Immature natural killer cell (primary cell): Measurements from ENCODE around the gene PCDHB7. TPM values are rescaled to one million over a fixed set of nuclear protein-coding genes. Genes with fewer than 3 reads are reported as not detected.
A peak's percentile ranks its signal among the peaks of the same experiment; 100 is the strongest.
"Not testable (repeated sequence)": the region's sequence is repeated elsewhere in the genome, so short reads cannot be mapped to it uniquely, and the experiment has no call there.

Experiments used
- DNase-seq, 3 donors: peaks; one replicate each; pipeline ENCODE4 v3.0.0; 2022; ENCODE audit warnings: mixed read lengths in 1 of 3
- H3K27ac Mint-ChIP-seq, 6 donors: one replicate each; pipeline ENCODE4 v1.8.0; 2020; ENCODE audit warnings: mixed read lengths in 6 of 6, mild to moderate bottlenecking in 5 of 6, inconsistent platforms in 4 of 6, moderate library complexity in 3 of 6
- H3K27me3 Mint-ChIP-seq, 3 donors: one replicate each; pipeline ENCODE4 v1.8.0; 2020 to 2021; ENCODE audit warnings: low read depth in 3 of 3, mild to moderate bottlenecking in 3 of 3, mixed read lengths in 3 of 3, moderate library complexity in 3 of 3, inconsistent platforms in 1 of 3
- H3K36me3 Mint-ChIP-seq, 3 donors: one replicate each; pipeline ENCODE4 v1.8.0; 2020; ENCODE audit warnings: mixed read lengths in 3 of 3, inconsistent platforms in 2 of 3, mild to moderate bottlenecking in 2 of 3
- H3K4me1 Mint-ChIP-seq, 2 donors: one replicate each; pipeline ENCODE4 v1.8.0; 2020; ENCODE audit warnings: inconsistent platforms in 2 of 2, mild to moderate bottlenecking in 2 of 2, mixed read lengths in 2 of 2, moderate library complexity in 1 of 2
- H3K4me3 Mint-ChIP-seq, 5 donors: one replicate each; pipeline ENCODE4 v1.8.0; 2020; ENCODE audit warnings: mild to moderate bottlenecking in 5 of 5, mixed read lengths in 5 of 5, inconsistent platforms in 3 of 5, moderate library complexity in 3 of 5
- H3K9me3 Mint-ChIP-seq, 6 donors: one replicate each; pipeline ENCODE4 v1.8.0; 2020; ENCODE audit warnings: mild to moderate bottlenecking in 6 of 6, mixed read lengths in 6 of 6, inconsistent platforms in 4 of 6, moderate library complexity in 3 of 6
- polyA plus RNA-seq, 3 donors: library from polyadenylated mRNA; unstranded; fragments of 300-500 nt; fragmentation: Illumina TruSeq; gene quantifications; one replicate each; pipeline ENCODE4 v1.2.3, GENCODE V29; 2021

The PCDHB7 gene
- polyA plus RNA-seq, 3 donors from 2014 or later = not detected

GRCh38 chr5:141188682-141189081 is 16.2 kb downstream of the PCDHB7 start:
- H3K36me3 Mint-ChIP-seq = peaks cover 3 to 13% (median 4%) of the 10 kb centered on the region in 3 donors
- peak overlapping the region in 1 of 5 donors; percentile 2 for H3K4me3 Mint-ChIP-seq
- not testable (repeated sequence) for H3K27ac Mint-ChIP-seq, H3K4me1 Mint-ChIP-seq, DNase-seq
- H3K27me3 Mint-ChIP-seq = peaks cover 6 to 33% (median 18%) of the 10 kb centered on the region in 3 donors
- H3K9me3 Mint-ChIP-seq = peaks cover 11 to 66% (median 32%) of the 10 kb centered on the region in 6 donors

GRCh38 chr5:141189131-141189530 is 16.7 kb downstream of the PCDHB7 start:
- DNase-seq, H3K4me3 Mint-ChIP-seq, H3K27ac Mint-ChIP-seq, H3K4me1 Mint-ChIP-seq: not testable (repeated sequence)
- H3K36me3 Mint-ChIP-seq = peaks cover 3 to 13% (median 4%) of the 10 kb centered on the region in 3 donors
- peaks cover 10 to 65% (median 32%) of the 10 kb centered on the region in 6 donors for H3K9me3 Mint-ChIP-seq
- peaks cover 6 to 33% (median 18%) of the 10 kb centered on the region in 3 donors for H3K27me3 Mint-ChIP-seq

- peak in 1 of 3 donors; percentile 3 for DNase-seq
- Mint-ChIP-seq H3K27ac (no peak within 1 kb of the TSS), H3K27me3 (peaks cover 4 to 31% (median 16%) of the 10 kb centered on the region in 3 donors)
These were observed 19.8 kb downstream of the PCDHB7 start, which contains the start of gene PCDHB10 for GRCh38 chr5:141192110-141192725. TSS of gene PCDHB10 (plus strand) at chr5:141192353. CDS start at chr5:141192553, 200 bp downstream.

GRCh38 chr5:141194332-141194731 is 21.9 kb downstream of the PCDHB7 start:
- H3K4me1 Mint-ChIP-seq, H3K36me3 Mint-ChIP-seq, H3K4me3 Mint-ChIP-seq, DNase-seq, H3K27ac Mint-ChIP-seq: not testable (repeated sequence)
- H3K27me3 Mint-ChIP-seq = peaks cover 4 to 25% (median 12%) of the 10 kb centered on the region in 3 donors
- H3K9me3 Mint-ChIP-seq = peaks cover 13 to 75% (median 38%) of the 10 kb centered on the region in 6 donors

More at GRCh38 chr5:141192110-141192725, 19.8 kb downstream of the PCDHB7 start, which contains the start of gene PCDHB10:
- H3K4me1 Mint-ChIP-seq = peaks cover under 1 to 3% of the 10 kb centered on the region in 2 donors
- peaks cover 6 to 71% (median 37%) of the 10 kb centered on the region in 6 donors for H3K9me3 Mint-ChIP-seq
- H3K4me3 Mint-ChIP-seq = peak within 1 kb of the TSS in 1 of 5 donors; percentile 33
- peaks cover 0 to 10% (median 3%) of the 10 kb centered on the region in 3 donors for H3K36me3 Mint-ChIP-seq

- DNase-seq = no peak
- Mint-ChIP-seq H3K4me1 (peaks cover 0 to 1% of the 10 kb centered on the region in 2 donors), H3K4me3 (no peak overlapping the region), H3K27me3 (peaks cover 4 to 21% (median 8%) of the 10 kb centered on the region in 3 donors), H3K9me3 (peaks cover 22 to 76% (median 41%) of the 10 kb centered on the region in 6 donors), H3K36me3 (peaks cover 0 to 14% (median 9%) of the 10 kb centered on the region in 3 donors), H3K27ac (no peak overlapping the region)
These were observed 23.9 kb downstream of the PCDHB7 start for GRCh38 chr5:141196363-141196762.

- Mint-ChIP-seq H3K9me3 (peaks cover 15 to 66% (median 30%) of the 10 kb centered on the region in 6 donors), H3K27ac (no peak within 1 kb of the TSS), H3K27me3 (peaks cover 2 to 21% (median 5%) of the 10 kb centered on the region in 3 donors), H3K4me1 (no peaks in the 10 kb centered on the region), H3K36me3 (peaks cover 0 to 8% (median 6%) of the 10 kb centered on the region in 3 donors), H3K4me3 (no peak within 1 kb of the TSS)
- no peak for DNase-seq
These were observed 27.2 kb downstream of the PCDHB7 start, which contains the start of gene PCDHB11 for GRCh38 chr5:141199359-141200235. TSS of gene PCDHB11 (plus strand) at chr5:141199627. CDS start at chr5:141199775, 148 bp downstream.

- not testable (repeated sequence) for H3K4me1 Mint-ChIP-seq, DNase-seq, H3K27ac Mint-ChIP-seq, H3K4me3 Mint-ChIP-seq, H3K36me3 Mint-ChIP-seq
- Mint-ChIP-seq H3K9me3 (peaks cover 13 to 68% (median 27%) of the 10 kb centered on the region in 6 donors), H3K27me3 (peaks cover 0 to 23% (median 8%) of the 10 kb centered on the region in 3 donors)
These were observed 28.7 kb downstream of the PCDHB7 start for GRCh38 chr5:141201126-141201525.

- not testable (repeated sequence) for H3K4me3 Mint-ChIP-seq, H3K4me1 Mint-ChIP-seq, H3K36me3 Mint-ChIP-seq, H3K27ac Mint-ChIP-seq, DNase-seq
- H3K27me3 Mint-ChIP-seq = peaks cover 0 to 26% (median 8%) of the 10 kb centered on the region in 3 donors
- peaks cover 9 to 63% (median 23%) of the 10 kb centered on the region in 6 donors for H3K9me3 Mint-ChIP-seq
These were observed 29.2 kb downstream of the PCDHB7 start for GRCh38 chr5:141201646-141202045.

- Mint-ChIP-seq H3K27ac (no peak within 1 kb of the TSS), H3K9me3 (peaks cover 6 to 35% (median 9%) of the 10 kb centered on the region in 6 donors), H3K4me3 (no peak within 1 kb of the TSS), H3K36me3 (no peaks in the 10 kb centered on the region), H3K4me1 (no peaks in the 10 kb centered on the region), H3K27me3 (peaks cover 5 to 28% (median 12%) of the 10 kb centered on the region in 3 donors)
- no peak for DNase-seq
These were observed 36.0 kb downstream of the PCDHB7 start, which contains the start of gene PCDHB12 for GRCh38 chr5:141208478-141208877. TSS of gene PCDHB12 (plus strand) at chr5:141208719. CDS start at chr5:141208908, 189 bp downstream.

GRCh38 chr5:141210281-141210680 is 37.8 kb downstream of the PCDHB7 start:
- DNase-seq, H3K4me1 Mint-ChIP-seq, H3K27ac Mint-ChIP-seq, H3K36me3 Mint-ChIP-seq, H3K4me3 Mint-ChIP-seq: not testable (repeated sequence)
- Mint-ChIP-seq H3K27me3 (peaks cover 5 to 25% (median 14%) of the 10 kb centered on the region in 3 donors), H3K9me3 (peaks cover 5 to 43% (median 11%) of the 10 kb centered on the region in 6 donors)

- Mint-ChIP-seq H3K9me3 (peaks cover 5 to 39% (median 11%) of the 10 kb centered on the region in 6 donors), H3K27me3 (peaks cover 5 to 25% (median 12%) of the 10 kb centered on the region in 3 donors)
- not testable (repeated sequence) for H3K36me3 Mint-ChIP-seq, DNase-seq, H3K27ac Mint-ChIP-seq, H3K4me1 Mint-ChIP-seq, H3K4me3 Mint-ChIP-seq
These were observed 38.4 kb downstream of the PCDHB7 start for GRCh38 chr5:141210849-141211248.

GRCh38 chr5:141213656-141214339 is 41.4 kb downstream of the PCDHB7 start, which contains the start of gene PCDHB13:
TSS of gene PCDHB13 (plus strand) at chr5:141213919. CDS start at chr5:141214124, 205 bp downstream.
- peaks cover 7 to 50% (median 19%) of the 10 kb centered on the region in 6 donors for H3K9me3 Mint-ChIP-seq
- H3K4me3 Mint-ChIP-seq = peak within 1 kb of the TSS in 1 of 5 donors; percentile 20
- peak in 1 of 3 donors; percentile 6 for DNase-seq
- not testable (repeated sequence) for H3K27ac Mint-ChIP-seq, H3K36me3 Mint-ChIP-seq, H3K4me1 Mint-ChIP-seq
- peaks cover 5 to 23% (median 14%) of the 10 kb centered on the region in 3 donors for H3K27me3 Mint-ChIP-seq

- Mint-ChIP-seq H3K4me3 (peak overlapping the region in 1 of 5 donors; percentile 20), H3K9me3 (peaks cover 7 to 52% (median 18%) of the 10 kb centered on the region in 6 donors), H3K27me3 (peaks cover 5 to 20% (median 10%) of the 10 kb centered on the region in 3 donors)
- not testable (repeated sequence) for DNase-seq, H3K27ac Mint-ChIP-seq, H3K36me3 Mint-ChIP-seq, H3K4me1 Mint-ChIP-seq
These were observed 42.1 kb downstream of the PCDHB7 start for GRCh38 chr5:141214583-141214982.
